Calu3 (cell line): ENCODE data around the gene SERINC3. TPM values are rescaled to one million over a fixed set of nuclear protein-coding genes. Genes with fewer than 3 reads are reported as not detected.

Experiments used
- BruUV-seq: library from RNA; stranded (reverse); fragments of 400-500 nt; replicated peaks from 2 replicates; lab custom pipeline; 2021; lab: Mats Ljungman, UMichigan
- CTCF ChIA-PET: fragments of 300-600 bp; sonication (Branson Sonifier 250); formaldehyde crosslinking; loops from one replicate; lab custom pipeline; 2022; ENCODE audit warnings: antibody characterized with exemption; lab: Charles Lee
- DNase-seq: peaks from one replicate; pipeline ENCODE4 v3.0.0; 2022
- H3K27ac Mint-ChIP-seq: one replicate; pipeline ENCODE4 v1.8.0; 2022; ENCODE audit warnings: mixed read lengths; ENCODE audit not compliant: unreplicated experiment
- H3K27me3 Mint-ChIP-seq: one replicate; pipeline ENCODE4 v1.8.0; 2022; ENCODE audit warnings: mixed read lengths; ENCODE audit not compliant: unreplicated experiment
- H3K36me3 Mint-ChIP-seq: one replicate; pipeline ENCODE4 v1.8.0; 2022; ENCODE audit warnings: mild to moderate bottlenecking, moderate library complexity, mixed read lengths; ENCODE audit not compliant: insufficient read depth, unreplicated experiment
- H3K4me1 Mint-ChIP-seq: one replicate; pipeline ENCODE4 v1.8.0; 2022; ENCODE audit warnings: mild to moderate bottlenecking, low read depth, mixed read lengths; ENCODE audit not compliant: unreplicated experiment
- H3K4me3 Mint-ChIP-seq: one replicate; pipeline ENCODE4 v1.8.0; 2022; ENCODE audit warnings: mild to moderate bottlenecking, low read depth, moderate library complexity, mixed read lengths; ENCODE audit not compliant: unreplicated experiment
- H3K9me3 Mint-ChIP-seq: one replicate; pipeline ENCODE4 v1.8.0; 2022; ENCODE audit warnings: low read depth, mixed read lengths; ENCODE audit not compliant: unreplicated experiment
- intact Hi-C: fragments of 100-400 bp; cut with micrococcal nuclease; formaldehyde crosslinking; loops from one replicate; pipeline ENCODE4 v1.10.0; 2022; ENCODE audit not compliant: unreplicated experiment
- total RNA-seq: library from RNA; stranded (reverse); gene quantifications from 2 replicates; pipeline ENCODE4 v1.2.3, GENCODE V29; 2022
- TF ChIP-seq, protein P1 (sequence below): fragments of 200-600 bp; IDR thresholded peaks from one replicate; pipeline ENCODE4 v1.8.0; 2022; ENCODE audit warnings: antibody characterized with exemption; ENCODE audit not compliant: unreplicated experiment

Gene SERINC3
- total RNA-seq, 1 experiment from 2014 or later = 173 TPM

DNA sequence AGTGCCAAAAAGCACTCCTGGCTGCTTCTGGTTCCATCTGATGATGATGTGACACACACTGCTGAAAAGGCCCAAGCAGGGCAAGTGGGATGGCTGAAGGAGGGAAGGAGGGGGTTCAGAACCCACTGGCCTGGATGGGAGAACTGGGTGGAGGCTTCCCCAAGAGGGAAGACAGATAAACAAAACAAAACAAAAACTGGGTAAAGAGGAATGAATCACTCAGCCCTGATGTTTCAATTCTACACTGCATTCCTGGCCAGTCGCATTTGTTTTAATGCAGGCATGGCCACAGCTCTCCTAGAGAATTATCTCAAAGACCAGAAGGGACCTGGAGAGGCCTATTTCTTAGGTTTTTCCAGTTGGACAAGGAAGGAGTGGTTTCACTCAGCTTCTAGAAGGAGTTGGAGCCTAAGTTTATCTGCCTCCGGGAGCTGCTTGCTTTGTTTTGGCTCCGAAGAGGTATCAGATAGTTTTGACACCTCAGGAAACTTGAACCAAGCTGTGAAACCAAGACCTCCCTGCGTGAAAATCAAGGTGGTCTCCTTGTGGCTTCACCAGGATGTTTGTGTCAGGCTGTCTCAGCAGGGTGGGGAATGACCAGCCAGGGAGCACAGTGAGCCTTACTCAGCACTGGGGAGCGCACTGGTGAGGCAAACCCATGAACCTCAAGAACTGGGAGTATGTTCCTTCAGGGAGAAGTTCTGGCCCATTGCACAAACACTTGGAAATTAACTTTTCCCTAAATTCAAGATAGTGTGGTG lies 30.1 kb downstream of the SERINC3 start:
- Mint-ChIP-seq H3K9me3 (no peaks in the 10 kb centered on the region), H3K27me3 (no peaks in the 10 kb centered on the region), H3K36me3 (peaks cover 88% of the 10 kb centered on the region), H3K4me3 (no peak overlapping the region), H3K4me1 (peaks cover 11% of the 10 kb centered on the region), H3K27ac (no peak overlapping the region)
- CTCF ChIA-PET = no interaction called here
- intact Hi-C loops = no loop called here
- no peak for DNase-seq
- no TSS peak for BruUV-seq
- TF ChIP-seq, protein P1, sequence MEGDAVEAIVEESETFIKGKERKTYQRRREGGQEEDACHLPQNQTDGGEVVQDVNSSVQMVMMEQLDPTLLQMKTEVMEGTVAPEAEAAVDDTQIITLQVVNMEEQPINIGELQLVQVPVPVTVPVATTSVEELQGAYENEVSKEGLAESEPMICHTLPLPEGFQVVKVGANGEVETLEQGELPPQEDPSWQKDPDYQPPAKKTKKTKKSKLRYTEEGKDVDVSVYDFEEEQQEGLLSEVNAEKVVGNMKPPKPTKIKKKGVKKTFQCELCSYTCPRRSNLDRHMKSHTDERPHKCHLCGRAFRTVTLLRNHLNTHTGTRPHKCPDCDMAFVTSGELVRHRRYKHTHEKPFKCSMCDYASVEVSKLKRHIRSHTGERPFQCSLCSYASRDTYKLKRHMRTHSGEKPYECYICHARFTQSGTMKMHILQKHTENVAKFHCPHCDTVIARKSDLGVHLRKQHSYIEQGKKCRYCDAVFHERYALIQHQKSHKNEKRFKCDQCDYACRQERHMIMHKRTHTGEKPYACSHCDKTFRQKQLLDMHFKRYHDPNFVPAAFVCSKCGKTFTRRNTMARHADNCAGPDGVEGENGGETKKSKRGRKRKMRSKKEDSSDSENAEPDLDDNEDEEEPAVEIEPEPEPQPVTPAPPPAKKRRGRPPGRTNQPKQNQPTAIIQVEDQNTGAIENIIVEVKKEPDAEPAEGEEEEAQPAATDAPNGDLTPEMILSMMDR = no peak

DNA sequence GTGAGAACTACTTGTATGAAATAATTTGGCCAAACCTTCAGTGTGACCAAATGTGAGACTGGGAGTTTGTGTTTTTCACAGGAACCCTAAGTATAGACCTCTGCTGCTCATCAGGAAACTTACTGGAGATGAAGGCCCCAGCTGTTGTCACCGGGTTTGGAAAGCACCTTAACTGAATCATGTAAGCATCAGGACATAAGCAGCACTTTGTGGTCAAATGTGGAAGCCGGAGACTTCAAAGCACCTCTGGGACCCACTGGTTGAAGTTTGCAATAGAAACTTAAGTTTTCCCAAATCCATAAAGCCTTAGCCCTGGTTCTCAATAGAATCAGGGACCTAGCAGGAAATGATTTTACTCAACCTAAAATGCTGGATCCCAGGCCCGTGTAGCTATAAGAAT lies 31.9 kb downstream of the SERINC3 start:
- TF ChIP-seq, protein P1 = no peak
- intact Hi-C loops = no loop called here
- H3K9me3 Mint-ChIP-seq = no peaks in the 10 kb centered on the region
- no peak for DNase-seq
- H3K36me3 Mint-ChIP-seq = peaks cover 81% of the 10 kb centered on the region
- CTCF ChIA-PET = interaction anchor here (0.7 kb wide), 1 partner anchor 419 kb away, joined by 3 read pairs; no protein-coding TSS in a partner anchor
- no peak overlapping the region for H3K4me3 Mint-ChIP-seq
- H3K27ac Mint-ChIP-seq = no peak overlapping the region
- H3K27me3 Mint-ChIP-seq = no peaks in the 10 kb centered on the region
- no peaks in the 10 kb centered on the region for H3K4me1 Mint-ChIP-seq
- BruUV-seq = no TSS peak

DNA sequence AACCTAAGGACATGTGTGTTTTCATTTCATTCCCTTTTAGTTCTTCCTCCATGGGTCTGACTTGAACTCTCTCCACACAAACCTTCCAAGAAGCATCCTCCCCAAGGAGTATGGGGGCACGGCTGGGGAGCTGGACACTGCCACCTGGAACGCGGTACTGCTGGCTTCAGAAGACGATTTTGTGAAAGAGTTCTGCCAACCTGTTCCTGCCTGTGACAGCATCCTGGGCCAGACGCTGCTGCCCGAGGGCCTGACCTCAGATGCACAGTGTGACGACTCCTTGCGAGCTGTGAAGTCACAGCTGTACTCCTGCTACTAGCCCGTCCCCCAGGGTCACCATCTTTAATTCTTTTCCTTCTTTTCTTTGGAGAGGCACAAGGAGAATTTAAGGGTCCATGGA lies 32.6 kb downstream of the SERINC3 start:
- TF ChIP-seq, protein P1 = no peak
- peak overlapping the region; percentile 6 for H3K27ac Mint-ChIP-seq
- no peak for DNase-seq
- H3K4me3 Mint-ChIP-seq = no peak overlapping the region
- H3K9me3 Mint-ChIP-seq = no peaks in the 10 kb centered on the region
- H3K36me3 Mint-ChIP-seq = peaks cover 78% of the 10 kb centered on the region
- intact Hi-C loops = no loop called here
- H3K4me1 Mint-ChIP-seq = no peaks in the 10 kb centered on the region
- no peaks in the 10 kb centered on the region for H3K27me3 Mint-ChIP-seq
- BruUV-seq = no TSS peak
- CTCF ChIA-PET = no interaction called here

DNA sequence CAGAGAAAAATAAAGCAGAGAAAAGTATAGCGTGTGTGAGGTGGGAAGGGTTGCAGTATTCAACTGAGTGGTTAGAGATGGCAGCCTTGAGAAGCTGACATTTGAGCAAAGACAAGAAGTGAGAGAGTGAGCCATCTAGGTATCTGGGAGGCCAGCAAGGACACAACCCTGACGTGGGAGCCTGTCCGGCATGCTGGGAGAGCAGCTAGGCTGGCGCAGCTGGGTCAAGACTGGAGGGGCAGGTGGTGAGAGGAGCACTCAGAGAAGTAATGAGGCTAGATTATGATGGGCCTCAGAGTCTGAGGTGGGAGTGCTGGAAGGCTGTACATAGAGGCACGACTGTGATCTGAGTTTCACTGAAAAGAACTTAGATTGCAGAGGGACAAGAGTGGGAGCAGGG lies 33.3 kb downstream of the SERINC3 start:
- peaks cover 78% of the 10 kb centered on the region for H3K36me3 Mint-ChIP-seq
- CTCF ChIA-PET = no interaction called here
- intact Hi-C loops = no loop called here
- H3K27ac Mint-ChIP-seq = peak overlapping the region; percentile 6
- no peaks in the 10 kb centered on the region for H3K9me3 Mint-ChIP-seq
- no peaks in the 10 kb centered on the region for H3K4me1 Mint-ChIP-seq
- no TSS peak for BruUV-seq
- no peak for DNase-seq
- no peaks in the 10 kb centered on the region for H3K27me3 Mint-ChIP-seq
- no peak overlapping the region for H3K4me3 Mint-ChIP-seq
- TF ChIP-seq, protein P1 = no peak
